ENCODE data around the gene ARHGAP26.

ARHGAP26 gene

GRCh38 chr5:142961440-142962173 lies 191.4 kb downstream of the ARHGAP26 start:
- TF ChIP-seq SIN3A (IDR thresholded peaks at IDR 0.05; ENCODE audit: borderline replicate concordance, insufficient read depth, low read length) (no peak), FOXP2 (optimal IDR thresholded peaks at IDR 0.05; ENCODE audit: borderline replicate concordance, extremely low read depth, extremely low read length, insufficient read depth) (no peak), POLR2AphosphoS5 (IDR thresholded peaks at IDR 0.05; ENCODE audit: low read depth, low read length) (no peak)
- TF ChIP-seq, protein P1, sequence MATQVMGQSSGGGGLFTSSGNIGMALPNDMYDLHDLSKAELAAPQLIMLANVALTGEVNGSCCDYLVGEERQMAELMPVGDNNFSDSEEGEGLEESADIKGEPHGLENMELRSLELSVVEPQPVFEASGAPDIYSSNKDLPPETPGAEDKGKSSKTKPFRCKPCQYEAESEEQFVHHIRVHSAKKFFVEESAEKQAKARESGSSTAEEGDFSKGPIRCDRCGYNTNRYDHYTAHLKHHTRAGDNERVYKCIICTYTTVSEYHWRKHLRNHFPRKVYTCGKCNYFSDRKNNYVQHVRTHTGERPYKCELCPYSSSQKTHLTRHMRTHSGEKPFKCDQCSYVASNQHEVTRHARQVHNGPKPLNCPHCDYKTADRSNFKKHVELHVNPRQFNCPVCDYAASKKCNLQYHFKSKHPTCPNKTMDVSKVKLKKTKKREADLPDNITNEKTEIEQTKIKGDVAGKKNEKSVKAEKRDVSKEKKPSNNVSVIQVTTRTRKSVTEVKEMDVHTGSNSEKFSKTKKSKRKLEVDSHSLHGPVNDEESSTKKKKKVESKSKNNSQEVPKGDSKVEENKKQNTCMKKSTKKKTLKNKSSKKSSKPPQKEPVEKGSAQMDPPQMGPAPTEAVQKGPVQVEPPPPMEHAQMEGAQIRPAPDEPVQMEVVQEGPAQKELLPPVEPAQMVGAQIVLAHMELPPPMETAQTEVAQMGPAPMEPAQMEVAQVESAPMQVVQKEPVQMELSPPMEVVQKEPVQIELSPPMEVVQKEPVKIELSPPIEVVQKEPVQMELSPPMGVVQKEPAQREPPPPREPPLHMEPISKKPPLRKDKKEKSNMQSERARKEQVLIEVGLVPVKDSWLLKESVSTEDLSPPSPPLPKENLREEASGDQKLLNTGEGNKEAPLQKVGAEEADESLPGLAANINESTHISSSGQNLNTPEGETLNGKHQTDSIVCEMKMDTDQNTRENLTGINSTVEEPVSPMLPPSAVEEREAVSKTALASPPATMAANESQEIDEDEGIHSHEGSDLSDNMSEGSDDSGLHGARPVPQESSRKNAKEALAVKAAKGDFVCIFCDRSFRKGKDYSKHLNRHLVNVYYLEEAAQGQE (IDR thresholded peaks at IDR 0.05; ENCODE audit: insufficient read depth in 1 of 2, low read depth in 2 of 2, low read length in 2 of 2): no peak

GRCh38 chr5:142962174-142962533 lies 192.0 kb downstream of the ARHGAP26 start:
- TF ChIP-seq POLR2AphosphoS5 (IDR thresholded peaks at IDR 0.05; ENCODE audit: low read depth, low read length): no peak
- no peak for TF ChIP-seq SIN3A (IDR thresholded peaks at IDR 0.05; ENCODE audit: borderline replicate concordance, insufficient read depth, low read length)
- TF ChIP-seq FOXP2 (optimal IDR thresholded peaks at IDR 0.05; ENCODE audit: borderline replicate concordance, extremely low read depth, extremely low read length, insufficient read depth): no peak
- no peak for TF ChIP-seq TAF1 (IDR thresholded peaks at IDR 0.05; ENCODE audit: borderline replicate concordance, insufficient read depth, low read length)
- TF ChIP-seq, protein P1 (IDR thresholded peaks at IDR 0.05; ENCODE audit: insufficient read depth in 1 of 2, low read depth in 2 of 2, low read length in 2 of 2): no peak

- TF ChIP-seq, protein P1 (IDR thresholded peaks at IDR 0.05; ENCODE audit: insufficient read depth in 1 of 2, low read depth in 2 of 2, low read length in 2 of 2): no peak
- no peak for TF ChIP-seq POLR2AphosphoS5 (IDR thresholded peaks at IDR 0.05; ENCODE audit: low read depth, low read length)
- TF ChIP-seq TAF1 (IDR thresholded peaks at IDR 0.05; ENCODE audit: borderline replicate concordance, insufficient read depth, low read length): no peak
- no peak for TF ChIP-seq SIN3A (IDR thresholded peaks at IDR 0.05; ENCODE audit: borderline replicate concordance, insufficient read depth, low read length)
- TF ChIP-seq FOXP2 (optimal IDR thresholded peaks at IDR 0.05; ENCODE audit: borderline replicate concordance, extremely low read depth, extremely low read length, insufficient read depth): no peak
These were observed 195.9 kb downstream of the ARHGAP26 start for GRCh38 chr5:142966121-142966420.

DNA sequence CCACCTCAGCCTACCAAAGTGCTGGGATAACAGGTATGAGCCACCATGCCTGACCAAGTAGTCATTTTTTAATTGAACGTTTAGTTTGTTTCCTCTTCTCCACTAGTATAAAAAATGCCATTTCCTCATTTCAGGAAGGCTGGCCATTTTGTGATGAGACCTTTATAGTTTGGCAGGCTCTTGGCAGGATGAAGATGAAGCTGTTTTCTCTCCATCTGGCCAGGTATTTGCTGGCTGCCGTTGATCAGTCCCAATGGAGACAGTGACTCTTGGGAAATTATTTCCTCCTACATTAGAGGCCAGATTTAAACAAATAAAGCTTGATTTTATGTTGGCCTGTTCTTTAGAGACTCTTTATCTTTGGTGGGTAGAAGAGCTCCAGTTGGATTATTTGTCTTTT lies 199.0 kb downstream of the ARHGAP26 start:
- TF ChIP-seq POLR2AphosphoS5 (IDR thresholded peaks at IDR 0.05; ENCODE audit: low read depth, low read length): no peak
- no peak for TF ChIP-seq FOXP2 (optimal IDR thresholded peaks at IDR 0.05; ENCODE audit: borderline replicate concordance, extremely low read depth, extremely low read length, insufficient read depth)
- TF ChIP-seq, protein P1 (IDR thresholded peaks at IDR 0.05; ENCODE audit: insufficient read depth in 1 of 2, low read depth in 2 of 2, low read length in 2 of 2): no peak
- no peak for TF ChIP-seq TAF1 (IDR thresholded peaks at IDR 0.05; ENCODE audit: borderline replicate concordance, insufficient read depth, low read length)
- no peak for TF ChIP-seq SIN3A (IDR thresholded peaks at IDR 0.05; ENCODE audit: borderline replicate concordance, insufficient read depth, low read length)

Measured in PFSK-1 (cell line).